Measurements from ENCODE around the gene ACOX3.

DNA sequence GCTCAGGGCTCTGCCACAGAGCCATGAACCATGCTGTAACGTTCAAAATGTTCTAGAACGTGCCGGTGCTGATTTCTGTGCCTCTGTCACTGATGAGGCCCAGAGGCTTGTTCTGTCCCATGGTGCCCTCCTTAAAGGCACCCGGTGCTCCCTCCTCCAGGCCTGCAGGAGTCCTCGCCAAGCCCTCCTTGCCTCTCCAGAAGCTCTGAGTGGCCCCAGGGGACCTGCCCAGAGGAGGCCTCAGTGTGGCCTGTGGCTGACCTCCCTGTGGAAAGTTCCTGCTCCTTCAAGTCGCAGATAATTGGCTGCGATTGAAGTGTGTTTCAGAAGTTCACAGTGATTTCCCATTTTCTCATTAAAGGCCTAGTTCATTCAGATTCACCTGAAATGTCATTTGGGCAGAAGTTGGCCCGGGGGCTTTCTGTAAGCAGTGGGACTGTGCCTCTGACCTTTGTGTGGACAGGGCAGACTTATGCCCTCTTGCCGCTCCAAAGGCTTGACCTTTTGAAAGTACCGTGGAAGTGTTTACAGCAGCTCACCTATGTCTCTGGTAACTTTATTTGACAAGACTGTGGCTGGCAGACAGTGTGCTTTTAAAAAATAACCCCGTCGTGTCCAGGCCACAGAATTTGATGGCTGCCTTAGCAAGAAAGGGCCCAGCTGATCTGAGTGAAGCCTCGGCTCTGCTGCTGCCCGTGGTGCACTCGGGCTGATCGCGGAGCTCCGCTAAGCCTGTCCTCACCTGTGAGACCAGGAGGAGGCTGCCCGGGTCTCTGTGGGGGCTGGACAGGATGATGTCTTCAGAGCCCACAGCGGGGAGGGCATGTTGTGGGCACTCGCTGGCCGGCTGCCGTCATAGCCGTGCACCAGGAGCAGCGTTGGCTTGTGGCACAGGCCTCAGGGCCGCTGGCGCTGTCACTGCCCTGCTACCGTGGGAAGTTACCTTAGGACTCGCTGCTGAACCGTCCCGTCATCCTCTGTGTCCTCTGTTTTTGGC lies 25.4 kb upstream of the ACOX3 start:
- TF ChIP-seq, protein P1, sequence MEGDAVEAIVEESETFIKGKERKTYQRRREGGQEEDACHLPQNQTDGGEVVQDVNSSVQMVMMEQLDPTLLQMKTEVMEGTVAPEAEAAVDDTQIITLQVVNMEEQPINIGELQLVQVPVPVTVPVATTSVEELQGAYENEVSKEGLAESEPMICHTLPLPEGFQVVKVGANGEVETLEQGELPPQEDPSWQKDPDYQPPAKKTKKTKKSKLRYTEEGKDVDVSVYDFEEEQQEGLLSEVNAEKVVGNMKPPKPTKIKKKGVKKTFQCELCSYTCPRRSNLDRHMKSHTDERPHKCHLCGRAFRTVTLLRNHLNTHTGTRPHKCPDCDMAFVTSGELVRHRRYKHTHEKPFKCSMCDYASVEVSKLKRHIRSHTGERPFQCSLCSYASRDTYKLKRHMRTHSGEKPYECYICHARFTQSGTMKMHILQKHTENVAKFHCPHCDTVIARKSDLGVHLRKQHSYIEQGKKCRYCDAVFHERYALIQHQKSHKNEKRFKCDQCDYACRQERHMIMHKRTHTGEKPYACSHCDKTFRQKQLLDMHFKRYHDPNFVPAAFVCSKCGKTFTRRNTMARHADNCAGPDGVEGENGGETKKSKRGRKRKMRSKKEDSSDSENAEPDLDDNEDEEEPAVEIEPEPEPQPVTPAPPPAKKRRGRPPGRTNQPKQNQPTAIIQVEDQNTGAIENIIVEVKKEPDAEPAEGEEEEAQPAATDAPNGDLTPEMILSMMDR (IDR thresholded peaks at IDR 0.05): no peak
- TF ChIP-seq POLR2A (IDR thresholded peaks at IDR 0.05): no peak
- no peak for TF ChIP-seq EP300 (IDR thresholded peaks at IDR 0.05)
